Bronchial epithelial cell (primary cell): Measurements from ENCODE around the gene CTSL. TPM values are rescaled to one million over a fixed set of nuclear protein-coding genes. Genes with fewer than 3 reads are reported as not detected.

Experiments used
- DNase-seq: peaks from one replicate; pipeline ENCODE4 v3.0.0-alpha.2; 2010; ENCODE audit warnings: low read depth
- FAIRE-seq: peaks from 2 replicates; lab custom pipeline; 2011; peaks lifted over from hg19 to GRCh38; lab: Jason Lieb, UNC
- H3K27me3 ChIP-seq: 2 replicates; pipeline ENCODE4 v1.5.1; 2011; ENCODE audit warnings: low read length; ENCODE audit not compliant: control insufficient read depth, insufficient read depth
- H3K36me3 ChIP-seq: 2 replicates; pipeline ENCODE4 v1.5.1; 2011; ENCODE audit warnings: low read length; ENCODE audit not compliant: control insufficient read depth, insufficient read depth
- H3K4me3 ChIP-seq: 2 replicates; pipeline ENCODE4 v1.5.1; 2011; ENCODE audit warnings: mild to moderate bottlenecking, low read depth, low read length, control low read depth
- total RNA-seq: library from RNA; depleted of rRNA; stranded (reverse); fragments of >200 nt; gene quantifications from 2 replicates; pipeline ENCODE4 v1.2.1, GENCODE V29; 2014
- TF ChIP-seq, protein P1 (sequence below): IDR thresholded peaks from 2 replicates; pipeline ENCODE4 v1.5.1; 2011; ENCODE audit warnings: mild to moderate bottlenecking, moderate library complexity, low read length, control low read depth, inconsistent platforms; ENCODE audit not compliant: insufficient read depth, severe bottlenecking

Gene CTSL
- total RNA-seq, 1 donor from 2014 or later, result 107 TPM

DNA sequence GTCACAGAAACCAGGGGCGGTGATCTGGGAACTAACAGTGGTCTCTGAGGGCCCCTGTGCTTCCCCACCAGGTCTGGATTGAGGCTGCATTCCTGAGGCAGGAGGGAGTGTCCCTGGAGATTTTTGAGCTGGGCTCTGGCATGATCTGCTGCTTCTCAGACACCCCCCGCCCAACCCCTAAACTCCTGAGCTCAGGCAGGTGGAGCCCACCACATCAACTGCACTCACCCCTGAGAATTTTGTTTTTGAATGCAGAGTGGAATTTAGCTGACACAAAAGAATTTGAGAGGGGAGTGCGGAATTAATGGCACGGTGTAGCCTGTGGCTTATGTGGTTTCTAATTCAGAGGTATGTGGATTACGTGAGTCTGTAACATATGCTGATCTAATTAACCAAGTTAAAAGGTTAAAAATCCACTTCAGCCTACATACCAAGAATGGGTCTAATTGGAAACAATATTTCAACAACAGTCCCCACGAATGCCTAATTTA, 23.9 kb upstream of the CTSL start:
- TF ChIP-seq, protein P1, sequence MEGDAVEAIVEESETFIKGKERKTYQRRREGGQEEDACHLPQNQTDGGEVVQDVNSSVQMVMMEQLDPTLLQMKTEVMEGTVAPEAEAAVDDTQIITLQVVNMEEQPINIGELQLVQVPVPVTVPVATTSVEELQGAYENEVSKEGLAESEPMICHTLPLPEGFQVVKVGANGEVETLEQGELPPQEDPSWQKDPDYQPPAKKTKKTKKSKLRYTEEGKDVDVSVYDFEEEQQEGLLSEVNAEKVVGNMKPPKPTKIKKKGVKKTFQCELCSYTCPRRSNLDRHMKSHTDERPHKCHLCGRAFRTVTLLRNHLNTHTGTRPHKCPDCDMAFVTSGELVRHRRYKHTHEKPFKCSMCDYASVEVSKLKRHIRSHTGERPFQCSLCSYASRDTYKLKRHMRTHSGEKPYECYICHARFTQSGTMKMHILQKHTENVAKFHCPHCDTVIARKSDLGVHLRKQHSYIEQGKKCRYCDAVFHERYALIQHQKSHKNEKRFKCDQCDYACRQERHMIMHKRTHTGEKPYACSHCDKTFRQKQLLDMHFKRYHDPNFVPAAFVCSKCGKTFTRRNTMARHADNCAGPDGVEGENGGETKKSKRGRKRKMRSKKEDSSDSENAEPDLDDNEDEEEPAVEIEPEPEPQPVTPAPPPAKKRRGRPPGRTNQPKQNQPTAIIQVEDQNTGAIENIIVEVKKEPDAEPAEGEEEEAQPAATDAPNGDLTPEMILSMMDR, result no peak
- no peak for FAIRE-seq

DNA sequence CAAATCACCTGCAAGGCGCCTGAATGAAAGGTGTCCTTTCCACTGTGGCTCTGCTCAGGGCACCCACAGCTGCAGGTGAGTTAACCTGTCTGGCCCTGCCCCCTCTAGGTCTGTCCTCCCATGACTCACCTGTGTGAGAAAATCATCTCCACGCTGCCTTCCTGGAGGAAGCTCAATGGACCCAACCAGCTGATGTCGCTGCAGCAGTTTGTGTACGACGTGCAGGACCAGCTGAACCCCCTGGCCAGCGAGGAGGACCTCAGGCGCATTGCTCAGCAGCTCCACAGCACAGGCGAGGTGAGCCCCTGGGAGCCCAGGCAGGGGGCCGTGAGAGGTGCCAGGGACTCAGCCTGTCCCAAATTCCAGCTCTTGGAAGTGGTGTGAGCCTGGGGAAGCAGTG, 23.0 kb upstream of the CTSL start:
- no peak for DNase-seq
- Histone ChIP-seq H3K27me3 (no peaks in the 10 kb centered on the region), H3K36me3 (no peaks in the 10 kb centered on the region), H3K4me3 (no peak overlapping the region)
- TF ChIP-seq, protein P1, result no peak
- FAIRE-seq, result no peak

More for the DNA sequence above, 23.9 kb upstream of the CTSL start:
- H3K36me3 ChIP-seq, result no peaks in the 10 kb centered on the region
- H3K27me3 ChIP-seq, result no peaks in the 10 kb centered on the region
- DNase-seq, result no peak
- H3K4me3 ChIP-seq, result no peak overlapping the region

DNA sequence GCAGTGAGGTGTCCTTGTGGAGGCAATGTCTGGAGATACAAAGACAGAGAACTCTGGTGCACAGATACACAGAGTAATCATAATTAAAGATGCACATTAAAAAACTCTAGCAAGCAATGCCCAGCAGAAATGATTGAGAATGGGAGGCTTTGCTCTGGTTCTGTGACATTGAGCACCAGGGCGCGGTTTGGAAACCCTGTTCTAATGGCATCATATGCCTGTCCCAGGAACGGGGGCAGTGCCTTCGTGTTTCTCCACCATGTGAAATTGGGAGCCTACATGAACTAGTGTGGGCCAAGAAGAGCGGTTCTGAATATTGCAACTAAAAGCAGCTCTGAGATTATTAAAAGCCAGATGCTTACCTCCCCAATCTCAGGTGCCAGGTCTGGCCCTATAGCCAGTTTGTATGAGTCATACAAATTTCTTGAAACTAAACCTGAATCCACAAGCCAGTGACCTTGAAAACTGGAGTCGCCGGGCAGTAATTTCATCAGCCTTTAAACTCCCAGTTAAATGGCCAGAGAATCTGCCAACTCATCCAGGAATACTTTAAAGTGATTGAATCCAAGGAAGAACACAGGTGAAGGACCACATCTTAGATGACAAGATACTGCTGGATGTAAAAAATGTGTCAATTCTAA, 22.2 kb upstream of the CTSL start:
- TF ChIP-seq, protein P1, result no peak
- H3K27me3 ChIP-seq, result no peaks in the 10 kb centered on the region
- FAIRE-seq (no peak), DNase-seq (peak; percentile 28)
- no peaks in the 10 kb centered on the region for H3K36me3 ChIP-seq
- H3K4me3 ChIP-seq, result no peak overlapping the region

DNA sequence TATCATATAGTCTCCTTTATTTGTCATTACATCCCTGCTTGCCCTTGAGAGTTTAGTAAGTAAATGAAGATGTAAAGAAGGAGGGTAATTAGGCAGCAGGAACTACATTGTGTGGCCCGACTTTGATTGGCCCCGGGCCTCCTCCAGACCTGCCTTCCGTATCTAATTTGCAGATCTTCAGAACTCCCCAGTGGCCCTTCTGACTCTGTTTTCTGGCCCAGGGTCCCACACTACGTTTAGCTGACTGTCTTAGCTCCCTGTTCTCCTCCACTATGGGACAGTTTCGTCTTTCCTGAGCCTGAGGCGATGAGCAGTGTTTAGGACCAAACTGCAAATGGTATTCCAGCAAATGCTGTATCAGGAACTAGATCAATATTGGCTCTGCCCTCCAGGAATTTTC, 21.6 kb upstream of the CTSL start:
- FAIRE-seq, result no peak
- Histone ChIP-seq H3K36me3 (no peaks in the 10 kb centered on the region), H3K4me3 (no peak overlapping the region), H3K27me3 (no peaks in the 10 kb centered on the region)
- DNase-seq, result no peak
- TF ChIP-seq, protein P1, result no peak

DNA sequence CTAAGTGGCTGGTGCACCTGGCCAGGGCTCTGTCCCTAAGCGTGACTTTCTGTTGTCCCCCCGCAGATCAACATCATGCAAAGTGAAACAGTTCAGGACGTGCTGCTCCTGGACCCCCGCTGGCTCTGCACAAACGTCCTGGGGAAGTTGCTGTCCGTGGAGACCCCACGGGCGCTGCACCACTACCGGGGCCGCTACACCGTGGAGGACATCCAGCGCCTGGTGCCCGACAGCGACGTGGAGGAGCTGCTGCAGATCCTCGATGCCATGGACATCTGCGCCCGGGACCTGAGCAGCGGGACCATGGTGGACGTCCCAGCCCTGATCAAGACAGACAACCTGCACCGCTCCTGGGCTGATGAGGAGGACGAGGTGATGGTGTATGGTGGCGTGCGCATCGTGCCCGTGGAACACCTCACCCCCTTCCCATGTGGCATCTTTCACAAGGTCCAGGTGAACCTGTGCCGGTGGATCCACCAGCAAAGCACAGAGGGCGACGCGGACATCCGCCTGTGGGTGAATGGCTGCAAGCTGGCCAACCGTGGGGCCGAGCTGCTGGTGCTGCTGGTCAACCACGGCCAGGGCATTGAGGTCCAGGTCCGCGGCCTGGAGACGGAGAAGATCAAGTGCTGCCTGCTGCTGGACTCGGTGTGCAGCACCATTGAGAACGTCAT, 19.7 kb upstream of the CTSL start:
- TF ChIP-seq, protein P1, result no peak
- no peak overlapping the region for H3K4me3 ChIP-seq
- FAIRE-seq, result no peak
- H3K36me3 ChIP-seq, result no peaks in the 10 kb centered on the region
- no peak for DNase-seq
- no peaks in the 10 kb centered on the region for H3K27me3 ChIP-seq
